Measurements from ENCODE around the gene SEMA5B. TPM values are rescaled to one million over a fixed set of nuclear protein-coding genes. Genes with fewer than 3 reads are reported as not detected.

Gene SEMA5B
- total and polyA plus RNA-seq, 9 of the 15 experiments (the other 6 are each of a cell fraction or from before 2014, with no cell fraction given), result not detected

GRCh38 chr3:123061856-123062255 is 34.3 kb upstream of the SEMA5B start:
- Histone ChIP-seq H3K36me3 (ENCODE audit: control insufficient read depth, insufficient read depth, low read length) (no peaks in the 10 kb centered on the region), H3K9ac (ENCODE audit: insufficient read depth in 1 of 2, low read depth in 2 of 2, low read length in 2 of 2) (no peak overlapping the region), H3K79me2 (ENCODE audit: control insufficient read depth, insufficient read depth, low read length) (peaks cover under 1% of the 10 kb centered on the region; the same call in 1 of the 3 replicates), H3K27ac (ENCODE audit: extremely low read depth, low read depth, low read length) (no peak overlapping the region), H2AFZ (ENCODE audit: low read depth, low read length) (no peak overlapping the region), H3K4me3 (no peak overlapping the region), H3K9me3 (replicated peaks; ENCODE audit: control insufficient read depth, insufficient read depth, low read depth, low read length) (no peaks in the 10 kb centered on the region), H3K9me1 (ENCODE audit: control insufficient read depth, insufficient read depth, low read length) (no peaks in the 10 kb centered on the region), H3K27me3 (ENCODE audit: control insufficient read depth in 2 of 2, insufficient read depth in 2 of 2, low read length in 2 of 2) (no peaks in the 10 kb centered on the region), H3K4me1 (replicated peaks in 1 of 2; ENCODE audit: control insufficient read depth in 2 of 2, insufficient read depth in 2 of 2, low read length in 2 of 2) (peaks cover 5 to 8% of the 10 kb centered on the region in 2 experiments; a peak in 4 of 5 replicates), H3K4me2 (ENCODE audit: insufficient read depth, low read length) (no peak overlapping the region), H4K20me1 (replicated peaks; ENCODE audit: control insufficient read depth, insufficient read depth, low read length) (no peaks in the 10 kb centered on the region)
- CTCF ChIA-PET (ENCODE audit: low intra/inter-chr PET ratio), result no interaction called here
- in situ Hi-C loops (cut with MboI) (no loop called here), intact Hi-C loops (cut with micrococcal nuclease) (no loop called here)
- POLR2A ChIA-PET, result no interaction called here
- ATAC-seq (no peak), FAIRE-seq (no peak), DNase-seq (ENCODE audit: extremely low read depth in 1 of 4, low spot score in 3 of 4) (no peak)
- no peak for TF ChIP-seq ZNF764 (CRISPR knock-in tag; IDR thresholded peaks at IDR 0.05; ENCODE audit: low read depth)
- no peak for TF ChIP-seq ZNF217 (CRISPR knock-in tag; IDR thresholded peaks at IDR 0.05)
- TF ChIP-seq ZNF280B (CRISPR knock-in tag; IDR thresholded peaks at IDR 0.05), result no peak
- no peak for TF ChIP-seq ZBTB26 (CRISPR knock-in tag; IDR thresholded peaks at IDR 0.05)
- no peak for TF ChIP-seq HMG20A (CRISPR knock-in tag; conservative IDR thresholded peaks at IDR 0.05)
- TF ChIP-seq ETV1 (tag; conservative IDR thresholded peaks at IDR 0.05; ENCODE audit: low read depth), result no peak
- TF ChIP-seq ZNF551 (CRISPR knock-in tag; IDR thresholded peaks at IDR 0.05), result no peak
- TF ChIP-seq ZNF274 (IDR thresholded peaks at IDR 0.05; ENCODE audit: borderline replicate concordance, low read depth, low read length), result no peak
- no peak for TF ChIP-seq E2F1 (CRISPR knock-in tag; IDR thresholded peaks at IDR 0.05)
- no TSS peak for BruUV-seq (replicated peaks)
- 43% methylated on average over 7 of the region's 7 CpGs for WGBS (ENCODE audit: insufficient coverage, low coverage, missing lambda C conversion rate)

Data from K562 (cell line).